Measurements from ENCODE around the gene SMDT1.

- TF ChIP-seq TCF7L2 (IDR thresholded peaks at IDR 0.05; ENCODE audit: low read depth, low read length), result no peak
- no peak for TF ChIP-seq CTCF (IDR thresholded peaks at IDR 0.05)
- TF ChIP-seq SIN3A (IDR thresholded peaks at IDR 0.05; ENCODE audit: borderline replicate concordance, insufficient read depth, low read depth, low read length), result no peak
These were observed 19.0 kb upstream of the SMDT1 start for GRCh38 chr22:42060489-42060888.
